Stimulated activated CD8-positive, alpha-beta memory T cell treated with anti-CD3 and anti-CD28 coated beads, Interleukin-7, amount 100 ng/mL, for 24 hours (primary cell): ENCODE data around the gene LYPD4.

ENCODE experiments used
- DNase-seq: peaks from one replicate; pipeline ENCODE4 v3.0.0-alpha.2; 2020; ENCODE audit warnings: low read depth

The LYPD4 gene

DNA sequence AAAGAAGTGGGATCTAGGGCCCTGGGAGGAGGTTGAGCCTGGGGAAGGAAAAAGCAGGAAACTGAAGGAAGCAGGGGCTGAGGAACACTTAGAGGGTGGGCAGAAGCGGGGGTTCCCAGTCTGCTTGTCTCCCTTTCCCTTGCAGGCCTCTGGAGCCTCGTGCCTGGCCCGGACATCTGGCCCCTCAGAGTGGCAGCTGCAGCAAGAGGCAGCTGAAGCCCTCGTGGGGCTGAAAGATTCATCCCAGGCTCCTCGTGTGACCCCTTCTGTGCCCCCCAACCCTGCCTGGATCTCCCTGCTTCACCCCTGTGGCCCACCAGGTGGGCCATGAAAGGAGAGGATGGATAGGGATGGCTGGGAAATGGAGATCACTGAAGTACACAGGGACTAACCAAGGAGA is 5.9 kb upstream of the LYPD4 start:
- no peak for DNase-seq

DNA sequence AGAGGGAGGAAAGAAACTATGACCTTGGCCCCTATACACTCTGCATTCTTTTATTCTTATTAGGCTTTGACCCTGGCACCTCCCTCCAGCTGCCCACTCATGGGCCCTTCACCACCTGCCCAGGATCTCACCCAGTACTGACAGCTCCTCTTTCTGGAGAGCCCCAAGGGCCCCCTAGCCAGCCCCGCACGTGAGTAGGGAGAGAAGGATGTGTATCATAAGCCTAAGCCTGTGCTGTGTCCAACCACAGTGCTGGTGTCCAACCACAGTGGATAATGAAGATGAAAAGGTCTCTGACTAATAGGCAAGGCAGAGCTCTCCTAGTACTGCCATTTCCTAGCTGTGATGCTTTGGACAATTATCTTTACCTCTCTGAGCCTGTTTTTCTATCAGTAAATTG is 4.6 kb upstream of the LYPD4 start:
- DNase-seq: no peak

DNA sequence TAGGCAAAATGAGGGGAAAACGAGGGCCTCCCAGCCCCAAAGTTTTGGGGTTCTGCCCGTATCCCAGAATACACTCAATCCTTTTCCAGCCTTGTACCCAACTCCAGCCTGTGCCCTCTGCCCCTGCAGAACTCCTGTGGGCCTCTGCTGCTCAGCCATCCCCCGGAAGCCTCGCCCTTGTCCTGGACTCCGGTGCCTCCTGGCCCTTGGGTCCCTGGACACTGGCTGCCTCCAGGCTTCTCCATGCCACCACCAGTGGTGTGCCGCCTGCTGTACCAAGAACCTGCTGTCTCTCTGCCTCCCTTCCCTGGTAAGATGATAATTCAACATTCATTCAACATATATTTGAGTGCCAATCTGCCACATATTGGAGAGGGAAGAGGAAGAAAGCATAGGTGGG is 4.2 kb upstream of the LYPD4 start:
- no peak for DNase-seq

DNA sequence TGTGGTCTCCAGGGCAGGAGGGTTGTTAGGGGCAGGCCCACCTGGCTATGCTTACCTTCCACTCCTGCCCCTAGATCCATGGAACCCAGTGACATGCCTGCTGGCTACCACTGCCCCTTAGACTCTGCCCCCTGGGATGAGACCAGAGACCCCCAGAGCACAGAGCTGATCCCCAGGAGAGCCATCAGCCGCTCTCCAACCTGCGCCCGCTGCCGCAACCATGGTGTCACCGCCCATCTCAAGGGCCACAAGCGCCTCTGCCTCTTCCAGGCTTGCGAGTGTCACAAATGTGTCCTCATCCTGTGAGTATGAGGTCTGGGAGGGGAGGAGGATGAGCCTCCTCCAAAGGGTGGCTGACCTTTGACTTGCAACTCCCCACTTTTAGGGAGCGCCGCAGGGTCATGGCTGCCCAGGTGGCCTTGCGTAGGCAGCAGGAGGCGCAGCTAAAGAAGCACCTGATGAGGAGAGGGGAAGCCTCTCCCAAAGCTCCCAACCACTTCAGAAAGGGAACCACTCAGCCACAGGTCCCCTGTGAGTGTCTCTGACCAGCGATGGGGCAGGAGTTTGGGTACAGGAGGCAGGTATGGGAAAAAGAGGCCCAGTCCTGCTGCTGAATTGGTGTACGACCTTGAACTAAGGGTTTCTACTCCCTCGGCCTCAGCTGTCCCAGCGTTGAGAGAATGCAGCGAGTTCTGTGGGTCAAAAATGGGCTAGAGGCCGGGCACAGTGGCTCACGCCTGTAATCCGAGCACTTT is 3.0 kb upstream of the LYPD4 start:
- DNase-seq: no peak

DNA sequence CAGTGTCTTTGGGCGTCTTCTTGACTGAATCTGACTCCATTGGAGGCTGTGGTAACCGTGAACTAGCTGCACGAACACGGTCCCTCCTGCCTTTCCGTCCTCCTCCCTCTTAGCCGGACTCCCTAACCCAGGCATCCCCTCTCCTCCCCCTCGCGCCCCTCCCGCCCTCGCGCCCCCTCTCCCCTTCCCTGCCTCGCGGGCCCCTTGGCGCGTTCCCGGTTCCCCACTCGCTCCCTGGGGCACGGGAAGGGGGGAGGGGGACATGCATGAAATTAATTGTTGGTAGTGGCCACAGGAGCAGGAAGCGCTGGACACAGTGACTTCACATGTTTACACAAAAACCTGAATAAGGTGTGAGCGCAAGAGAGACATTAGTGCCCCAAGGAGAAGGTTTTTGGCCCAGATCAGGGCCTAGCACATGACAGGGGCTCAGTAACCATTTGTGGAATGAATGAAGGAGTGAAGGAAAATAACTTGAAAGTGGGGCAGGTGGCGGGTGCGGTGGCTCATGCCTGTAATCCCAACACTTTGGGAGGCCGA is 638 bp upstream of the LYPD4 start:
- no peak for DNase-seq

DNA sequence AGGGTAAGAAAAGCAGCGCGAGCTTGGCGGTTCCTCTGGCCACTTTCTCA is 343 bp upstream of the LYPD4 start, which contains the start of gene DMRTC2:
DMRTC2 (plus strand) TSS at position 42 of the 50 bp plus-strand sequence. CDS start 2,387 bp downstream, outside the sequence.
- no peak for DNase-seq

DNA sequence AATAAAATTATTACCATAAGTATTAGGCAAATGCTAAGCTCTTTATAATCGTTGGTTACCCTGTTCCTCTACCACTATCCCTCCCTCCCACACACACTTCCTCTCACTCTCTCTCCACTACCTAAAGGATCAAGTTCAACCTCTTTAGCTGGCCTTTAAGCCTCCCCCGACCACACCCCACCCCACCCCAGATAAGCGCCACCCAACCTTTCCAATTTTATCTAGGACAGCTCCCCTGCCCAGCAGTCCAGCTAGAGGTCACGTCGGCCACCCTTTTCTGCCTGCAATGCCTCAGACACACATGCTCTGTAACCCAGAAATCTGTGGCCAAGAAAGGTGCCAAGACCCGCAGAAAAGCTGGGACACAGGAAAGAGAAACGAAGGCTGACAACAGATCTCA is 1.1 kb downstream of the LYPD4 start:
- no peak for DNase-seq

DNA sequence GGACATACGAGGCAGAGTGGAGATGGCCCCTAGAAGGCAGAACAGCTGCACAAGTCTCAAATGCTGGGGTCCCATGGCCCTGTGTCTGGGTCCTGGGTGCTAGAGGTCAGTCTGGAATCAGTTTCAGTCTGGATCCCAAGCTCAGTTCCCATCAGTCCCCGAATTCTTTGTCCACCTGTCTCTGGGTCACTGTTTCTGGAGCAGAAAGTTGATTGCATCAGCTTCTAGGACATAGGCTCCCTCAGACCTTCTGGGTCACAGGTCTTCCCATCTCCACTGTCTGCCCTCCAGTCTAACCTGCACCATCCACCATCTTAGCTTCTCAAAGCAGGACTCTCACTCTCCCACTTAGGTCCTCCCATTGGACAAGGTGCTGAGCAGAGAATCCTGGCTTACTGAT is 5.3 kb downstream of the LYPD4 start:
- DNase-seq: no peak

DNA sequence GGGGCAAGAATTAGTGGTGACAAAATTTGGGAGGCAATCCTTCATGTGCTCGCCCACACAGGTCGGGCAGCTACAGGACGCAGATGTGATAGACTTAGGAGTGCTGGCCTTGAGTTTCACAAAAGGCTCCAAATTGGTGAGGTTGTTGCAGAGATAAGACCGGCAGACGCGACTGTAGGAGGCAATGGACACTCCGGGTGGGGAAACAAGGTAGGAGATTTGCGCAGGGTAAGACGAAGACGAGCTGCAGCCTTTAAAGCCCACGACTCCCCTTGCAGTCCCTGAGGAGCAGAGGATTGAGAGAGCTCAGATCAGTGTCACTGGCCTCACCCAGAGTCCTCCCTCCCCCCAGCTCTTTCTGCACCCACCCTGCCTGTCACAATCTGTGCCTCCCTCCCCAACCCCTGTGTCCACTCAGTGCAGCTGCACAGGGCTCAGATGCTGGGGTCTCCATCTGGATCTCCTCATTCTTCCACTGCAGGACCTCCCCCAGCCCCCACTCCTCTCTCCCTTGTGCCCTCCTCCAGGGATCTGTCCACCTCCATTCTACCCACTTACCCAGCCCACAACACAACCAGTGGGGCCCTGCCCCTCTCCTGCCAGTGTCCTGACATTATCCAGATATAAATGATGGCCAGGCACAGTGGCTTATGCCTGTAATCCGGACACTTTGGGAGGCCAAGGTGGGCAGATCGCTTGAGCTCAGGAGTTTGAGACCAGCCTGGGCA is 6.3 kb downstream of the LYPD4 start:
- no peak for DNase-seq

DNA sequence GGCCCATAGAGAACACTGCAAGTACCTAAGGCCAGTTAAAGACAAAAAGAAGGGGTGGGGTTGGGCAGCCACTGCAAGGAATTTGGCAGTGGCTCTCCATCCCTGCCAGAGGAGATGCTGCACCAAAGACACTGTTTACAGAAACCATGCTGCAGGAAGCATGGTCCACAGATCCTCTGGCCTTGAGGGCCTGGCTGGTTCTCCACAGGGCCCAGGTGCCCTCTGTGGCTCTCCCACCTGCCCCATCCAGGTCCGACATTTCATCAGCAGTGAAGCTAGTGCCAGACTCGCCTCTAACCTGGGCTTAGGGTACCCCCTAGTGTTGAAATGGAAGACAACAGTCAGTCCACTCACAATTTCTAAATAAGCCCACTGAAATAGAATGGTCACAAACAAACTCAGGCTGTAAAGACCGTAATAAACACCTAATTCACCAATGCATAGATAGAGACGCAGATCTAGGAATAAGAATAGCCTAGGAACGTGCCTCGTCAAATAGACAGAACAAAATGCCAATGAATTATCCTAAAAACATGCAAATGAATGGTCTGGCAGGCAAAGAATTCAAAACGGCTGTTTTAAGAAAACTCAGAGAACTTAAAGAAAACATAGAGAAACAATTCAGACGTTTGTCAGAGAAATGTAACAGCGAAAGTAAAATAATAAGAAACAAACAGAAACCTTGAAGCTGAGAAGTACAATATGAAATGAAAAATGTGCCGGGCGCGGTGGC is 23.3 kb downstream of the LYPD4 start:
- DNase-seq: no peak

DNA sequence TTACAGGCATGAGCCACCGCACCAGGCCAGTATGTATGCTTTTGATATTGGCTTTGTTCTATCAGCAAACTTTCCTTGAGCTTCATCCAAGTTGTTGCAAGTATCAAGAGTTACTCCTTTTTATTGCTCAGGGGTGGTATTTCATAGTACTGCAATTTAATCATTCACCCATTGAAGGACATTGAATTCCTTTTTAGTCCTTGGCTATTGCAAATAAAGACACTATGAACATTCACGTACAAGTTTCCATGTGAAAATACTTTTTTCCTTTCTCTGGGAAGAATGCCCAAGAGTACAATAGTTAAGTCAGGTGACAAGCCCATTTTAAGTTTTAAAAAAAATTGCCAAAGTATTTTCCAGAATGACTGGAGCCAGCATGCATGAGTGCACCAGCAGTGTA is 27.7 kb downstream of the LYPD4 start:
- DNase-seq: no peak

DNA sequence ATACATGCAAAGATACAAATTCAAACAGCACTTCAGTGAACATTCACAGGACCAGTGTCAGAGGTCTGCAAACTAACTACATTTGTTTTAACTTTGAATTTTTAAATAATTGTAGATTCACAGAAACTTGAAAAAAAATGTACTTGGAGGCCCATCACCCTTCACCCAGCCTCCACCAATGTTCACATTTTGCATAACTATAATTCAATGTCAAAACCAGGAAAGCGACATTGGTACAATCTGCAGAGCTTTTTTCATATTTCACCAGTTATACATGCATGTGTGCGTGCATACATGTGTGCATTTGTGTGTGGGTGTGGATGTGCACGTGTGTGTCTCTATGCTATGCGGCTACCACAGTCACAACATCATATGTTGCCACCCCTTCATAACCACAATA is 29.2 kb downstream of the LYPD4 start:
- DNase-seq: no peak

DNA sequence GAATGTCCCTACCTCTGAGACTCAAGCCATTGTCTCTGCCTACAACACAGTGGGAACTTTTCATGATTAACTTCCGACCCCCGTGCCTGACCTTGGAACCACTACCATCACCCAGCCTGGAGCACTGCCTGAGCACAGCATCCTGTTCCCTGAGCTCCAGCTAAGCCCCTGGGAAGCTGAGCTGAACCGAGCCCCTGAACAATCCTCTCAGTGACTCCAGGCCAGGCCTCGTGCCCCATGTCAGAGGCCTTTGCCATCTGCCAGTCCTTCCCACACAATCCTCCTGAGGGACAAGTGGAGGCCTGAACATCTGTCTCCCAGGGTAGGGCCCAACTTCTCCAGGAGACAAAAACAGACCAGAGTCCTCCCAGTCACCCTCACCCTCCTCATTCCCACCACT is 30.6 kb downstream of the LYPD4 start:
- no peak for DNase-seq

DNA sequence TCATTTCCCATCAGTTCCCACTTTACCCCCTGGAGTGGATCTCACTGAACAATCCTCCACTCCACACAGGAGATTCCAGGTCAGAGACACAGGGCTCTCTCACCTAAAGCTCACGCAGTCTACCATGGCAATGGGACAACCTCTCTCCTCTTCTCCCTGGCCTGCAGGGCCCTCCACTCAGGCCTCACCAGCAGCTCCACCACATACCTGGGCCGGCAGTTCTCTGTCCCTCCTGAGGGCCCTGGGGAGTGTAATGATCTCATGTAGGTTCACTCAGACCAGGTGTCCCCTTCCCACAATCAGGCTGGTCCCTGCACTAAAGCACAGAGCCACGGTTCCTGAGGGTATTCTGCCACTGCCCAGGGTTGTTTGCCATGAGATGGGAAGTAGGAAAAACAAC is 32.5 kb downstream of the LYPD4 start:
- DNase-seq: no peak

DNA sequence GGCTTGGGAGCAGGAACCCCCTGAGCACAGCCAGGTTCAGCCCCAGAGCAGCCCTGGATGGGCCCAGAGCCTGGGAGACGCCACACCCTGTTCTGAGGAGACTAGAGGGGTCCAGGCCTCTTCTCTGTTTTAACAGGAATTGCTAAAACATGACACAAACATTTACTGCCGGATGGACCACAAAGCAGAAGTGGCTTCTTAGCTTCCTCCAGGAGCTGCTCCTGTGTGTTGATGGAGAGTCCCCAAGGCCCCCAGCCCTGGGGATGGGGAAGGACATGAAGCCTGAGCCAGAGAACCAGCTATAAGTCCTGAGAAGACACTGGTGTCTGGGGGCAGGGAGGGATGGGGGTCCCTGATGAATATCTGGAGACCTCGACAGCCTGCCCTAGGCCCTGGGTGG is 33.4 kb downstream of the LYPD4 start:
- no peak for DNase-seq

DNA sequence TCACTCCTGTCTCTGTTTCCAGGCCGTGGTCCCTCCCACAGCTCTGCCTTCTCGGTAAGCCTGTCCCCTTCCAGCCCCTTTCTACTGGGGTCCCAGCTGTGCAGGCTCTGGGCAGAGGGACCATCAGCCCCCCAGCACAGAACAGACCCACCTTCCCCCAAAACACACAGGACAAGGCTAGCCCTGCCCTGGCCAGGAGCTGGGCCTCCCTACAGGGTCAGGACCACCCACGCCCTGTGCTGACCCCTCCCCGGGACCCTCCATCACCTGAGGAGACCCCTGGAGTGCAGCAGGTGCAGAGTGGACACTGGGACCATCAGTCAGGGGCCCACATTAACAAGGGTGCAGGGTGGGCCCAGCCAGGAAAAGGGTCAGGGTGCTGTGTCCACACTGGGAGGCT is 34.2 kb downstream of the LYPD4 start:
- no peak for DNase-seq

DNA sequence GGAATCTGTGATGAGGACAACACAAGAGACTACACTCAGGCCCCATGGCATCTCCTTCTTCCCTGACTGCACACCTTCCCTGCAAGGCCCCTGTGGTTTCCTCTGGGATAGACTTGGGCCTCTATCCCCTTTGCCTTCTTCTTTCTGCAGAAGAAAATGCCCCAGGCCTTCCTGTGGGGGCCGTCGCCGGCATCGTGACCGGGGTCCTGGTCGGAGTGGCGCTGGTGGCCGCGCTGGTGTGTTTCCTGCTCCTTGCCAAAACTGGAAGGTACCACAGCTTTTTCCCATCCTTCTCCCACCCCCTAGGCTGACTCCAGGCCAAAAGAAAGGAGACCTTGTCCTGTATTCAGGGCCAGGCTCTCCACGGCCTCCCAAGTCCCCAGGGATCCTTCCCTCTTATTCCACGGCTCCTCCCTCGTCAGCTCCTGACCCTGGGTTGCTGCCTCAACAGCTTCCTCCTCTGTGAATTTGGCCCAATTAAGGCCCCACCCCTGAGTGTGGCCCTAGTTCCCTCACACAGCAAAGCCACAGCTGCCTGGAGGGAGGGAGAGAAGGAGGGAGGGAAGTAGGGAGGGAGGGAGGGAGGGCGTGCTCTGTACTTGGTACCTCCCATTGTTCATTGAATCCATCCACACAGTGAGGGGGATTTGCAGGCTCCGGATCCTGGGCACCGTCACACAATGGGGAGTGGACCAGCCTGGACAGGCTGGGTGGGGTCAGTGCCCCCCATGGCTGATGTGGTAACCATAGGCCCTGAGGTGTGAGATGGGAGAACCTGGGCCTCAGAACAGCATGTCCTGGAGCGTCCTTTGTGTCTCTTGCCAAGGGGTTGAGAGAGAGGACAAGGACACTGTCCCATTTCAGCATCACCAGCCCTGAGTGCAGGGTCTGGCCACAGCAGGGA is 35.6 kb downstream of the LYPD4 start:
- DNase-seq: no peak

DNA sequence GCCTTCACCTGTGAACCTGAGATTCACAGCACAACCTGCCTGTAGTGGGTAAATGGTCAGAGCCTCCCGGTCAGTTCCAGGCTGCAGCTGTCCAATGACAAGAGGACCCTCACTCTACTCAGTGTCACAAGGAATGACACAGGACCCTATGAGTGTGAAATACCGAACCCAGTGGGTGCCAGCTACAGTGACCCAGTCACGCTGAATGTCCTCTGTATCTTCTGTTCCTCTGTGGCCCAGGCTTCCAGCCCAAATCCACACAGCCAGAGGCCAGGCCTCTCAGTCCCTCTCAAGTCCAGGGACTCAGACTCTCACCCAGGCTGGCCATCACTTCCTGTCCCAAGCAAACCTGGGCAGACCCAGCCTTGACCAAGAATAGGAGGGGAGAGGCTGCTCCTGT is 37.3 kb downstream of the LYPD4 start:
- DNase-seq: no peak

DNA sequence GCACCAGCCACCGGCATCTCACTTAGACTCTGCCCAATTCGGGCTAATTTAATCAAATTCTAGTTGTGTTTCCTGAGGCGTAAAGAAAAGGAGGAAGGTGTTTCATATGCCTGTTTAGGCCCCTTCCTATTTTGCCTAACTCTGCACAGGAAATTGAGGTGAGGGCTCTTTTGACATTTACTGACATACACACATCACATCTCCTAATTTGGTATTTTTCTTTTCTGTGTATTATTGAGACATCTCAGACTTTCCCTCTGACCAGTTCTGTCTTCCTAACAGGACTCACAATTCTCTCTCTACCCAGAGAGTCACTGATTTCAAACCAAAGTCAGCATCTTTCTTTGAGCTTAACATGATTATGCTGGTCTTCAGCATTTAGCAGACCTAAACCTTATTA is 40.1 kb downstream of the LYPD4 start:
- no peak for DNase-seq

DNA sequence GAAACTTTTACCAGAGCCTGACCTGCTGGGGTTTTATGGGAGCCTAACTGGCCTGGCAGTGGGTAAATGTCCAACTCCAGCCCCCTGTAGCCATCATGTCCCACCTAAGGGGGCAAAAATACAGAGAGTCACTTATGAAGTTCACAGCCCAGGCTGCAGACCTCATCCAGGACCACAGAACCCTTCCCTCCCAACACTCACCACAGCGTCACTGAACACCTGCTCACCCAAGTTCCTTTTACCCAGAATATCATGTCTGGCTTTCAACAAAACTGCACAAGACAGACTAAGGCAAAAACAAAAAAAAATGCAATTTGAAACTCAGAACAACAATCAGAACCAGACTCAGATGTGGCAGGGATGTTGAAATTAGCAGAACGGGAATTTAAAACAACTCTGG is 41.7 kb downstream of the LYPD4 start:
- DNase-seq: no peak

DNA sequence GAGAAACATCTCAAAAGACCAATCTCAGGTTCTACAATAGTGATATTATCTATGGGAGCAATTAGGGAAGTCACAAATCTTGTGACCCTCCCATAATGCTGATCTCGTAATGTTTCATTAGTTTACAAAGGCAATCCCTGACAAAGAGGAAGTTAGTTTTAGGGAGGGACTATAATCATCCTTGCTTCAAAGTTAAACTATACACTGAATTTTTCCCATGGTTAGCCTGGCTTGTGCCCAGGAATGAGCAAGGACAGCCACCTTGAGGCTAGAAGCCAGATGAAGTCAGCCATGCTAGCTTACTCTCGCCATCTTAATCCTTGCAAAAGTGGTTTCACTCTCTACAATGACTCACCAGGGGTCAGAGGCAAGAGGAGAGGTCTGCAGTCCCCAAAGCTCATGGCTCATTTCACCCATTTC is 42.7 kb downstream of the LYPD4 start:
- no peak for DNase-seq

DNA sequence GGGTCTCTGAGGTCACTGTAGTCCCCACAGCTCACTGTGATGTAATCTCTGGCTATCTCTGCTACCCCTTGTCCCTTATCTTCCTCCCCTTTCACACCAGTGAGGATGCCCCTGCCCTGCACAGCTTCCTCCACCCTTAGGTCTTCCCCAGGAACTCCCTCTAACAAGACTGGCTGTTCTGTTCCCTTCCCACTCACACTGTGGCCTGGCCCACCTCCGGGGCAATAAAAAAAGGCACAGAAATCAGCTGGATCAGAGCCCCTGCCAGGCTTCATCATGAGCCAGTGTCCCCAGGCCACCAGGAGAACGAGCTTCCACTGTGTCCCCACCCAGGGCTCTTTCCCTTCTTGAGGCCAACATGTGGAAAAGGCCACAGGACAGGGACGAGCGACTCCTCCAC is 43.5 kb downstream of the LYPD4 start:
- no peak for DNase-seq
